HepG2 (cell line): ENCODE measurements around the gene MYO1C. TPM values are rescaled to one million over a fixed set of nuclear protein-coding genes. Genes with fewer than 3 reads are reported as not detected.

ENCODE experiments used
- BRD4 ChIP-seq: sonication (generic); formaldehyde crosslinking; IDR thresholded peaks from 2 replicates; pipeline ENCODE4 v1.4.0; 2020; ENCODE audit warnings: missing genetic modification reagents
- CBX5 ChIP-seq: sonication (generic); formaldehyde crosslinking; IDR thresholded peaks from 2 replicates; pipeline ENCODE4 v1.4.0; 2020; ENCODE audit warnings: missing genetic modification reagents, borderline replicate concordance
- EEA1 ChIP-seq: sonication (generic); formaldehyde crosslinking; IDR thresholded peaks from 2 replicates; pipeline ENCODE4 v1.5.1; 2020; ENCODE audit warnings: mild to moderate bottlenecking, missing genetic modification reagents, borderline replicate concordance
- ELF3 ChIP-seq: IDR thresholded peaks from 2 replicates; pipeline ENCODE4 v1.6.1; 2016; ENCODE audit warnings: missing genetic modification reagents, missing compliant biosample characterization
- HOXA7 ChIP-seq: sonication (generic); formaldehyde crosslinking; IDR thresholded peaks from 2 replicates; pipeline ENCODE4 v1.8.1; 2022; ENCODE audit warnings: mild to moderate bottlenecking, missing genetic modification reagents, moderate library complexity
- KLF16 ChIP-seq, 2 experiments: sonication (generic) in 1 of 2; formaldehyde crosslinking in 1 of 2; IDR thresholded peaks; 2 replicates each; pipeline versions ENCODE4 v1.6.1 to v1.8.0; 2016 to 2023; ENCODE audit warnings: missing genetic modification reagents in 2 of 2, missing compliant biosample characterization in 1 of 2
- NONO ChIP-seq, 2 experiments: fragments of 450-650 bp in 1 of 2; sonication (generic) in 1 of 2; formaldehyde crosslinking in 1 of 2; IDR thresholded peaks in 1 of 2; conservative IDR thresholded peaks in 1 of 2; 2 replicates each; pipeline versions ENCODE4 v1.6.1 to v1.8.0; 2017 to 2022; ENCODE audit warnings: mild to moderate bottlenecking in 1 of 2, missing genetic modification reagents in 1 of 2, moderate library complexity in 1 of 2
- ZNF180 ChIP-seq: sonication (generic); formaldehyde crosslinking; IDR thresholded peaks from 2 replicates; pipeline ENCODE4 v1.4.0; 2020; ENCODE audit warnings: low read depth, missing genetic modification reagents, borderline replicate concordance
- ZNF343 ChIP-seq: sonication (generic); formaldehyde crosslinking; IDR thresholded peaks from 2 replicates; pipeline ENCODE4 v1.4.0; 2020; ENCODE audit warnings: mild to moderate bottlenecking, missing genetic modification reagents
- polyA plus RNA-seq, 8 experiments: library from polyadenylated mRNA; depleted of rRNA in 3 of 8; stranded (reverse) in 7 of 8; unstranded in 1 of 8; fragments of >200 nt; fragmentation: Illumina TruSeq in 4 of 8; extraction: Trizol in 4 of 8; gene quantifications; 2 replicates each; pipeline versions ENCODE4 v1.2.1 to v1.2.3, GENCODE V29; 2011 to 2016; ENCODE audit warnings: low read depth in 4 of 8, missing spikeins in 1 of 8, mixed read lengths in 1 of 8; ENCODE audit not compliant: insufficient read depth in 1 of 8
- total RNA-seq, 5 experiments: library from RNA; depleted of rRNA; stranded (reverse); fragments of >200 nt; fragmentation: Illumina TruSeq; extraction: Trizol; gene quantifications; 2 replicates each; pipeline ENCODE4 v1.2.3, GENCODE V29; 2016; ENCODE audit warnings: low read depth in 1 of 5
- TF ChIP-seq, protein P1 (sequence below): sonication (generic); formaldehyde crosslinking; IDR thresholded peaks from 2 replicates; pipeline ENCODE4 v1.5.0; 2020; ENCODE audit warnings: missing genetic modification reagents
- TF ChIP-seq, protein P2 (sequence below): sonication (generic); formaldehyde crosslinking; IDR thresholded peaks from 2 replicates; pipeline ENCODE4 v1.8.1; 2022; ENCODE audit warnings: mild to moderate bottlenecking, missing genetic modification reagents
- TF ChIP-seq, protein P3 (sequence below): sonication (generic); formaldehyde crosslinking; IDR thresholded peaks from 2 replicates; pipeline ENCODE4 v1.8.1; 2023; ENCODE audit warnings: mild to moderate bottlenecking, inconsistent platforms, moderate library complexity, missing genetic modification reagents, borderline replicate concordance
- TF ChIP-seq, protein P4 (sequence below): sonication (generic); formaldehyde crosslinking; IDR thresholded peaks from 2 replicates; pipeline ENCODE4 v1.4.0; 2020; ENCODE audit warnings: mild to moderate bottlenecking, missing genetic modification reagents

Gene MYO1C
- total and polyA plus RNA-seq, 2 of the 13 experiments (the other 11 are each of a cell fraction or from before 2014, with no cell fraction given): 22.7 to 40.8 TPM

DNA sequence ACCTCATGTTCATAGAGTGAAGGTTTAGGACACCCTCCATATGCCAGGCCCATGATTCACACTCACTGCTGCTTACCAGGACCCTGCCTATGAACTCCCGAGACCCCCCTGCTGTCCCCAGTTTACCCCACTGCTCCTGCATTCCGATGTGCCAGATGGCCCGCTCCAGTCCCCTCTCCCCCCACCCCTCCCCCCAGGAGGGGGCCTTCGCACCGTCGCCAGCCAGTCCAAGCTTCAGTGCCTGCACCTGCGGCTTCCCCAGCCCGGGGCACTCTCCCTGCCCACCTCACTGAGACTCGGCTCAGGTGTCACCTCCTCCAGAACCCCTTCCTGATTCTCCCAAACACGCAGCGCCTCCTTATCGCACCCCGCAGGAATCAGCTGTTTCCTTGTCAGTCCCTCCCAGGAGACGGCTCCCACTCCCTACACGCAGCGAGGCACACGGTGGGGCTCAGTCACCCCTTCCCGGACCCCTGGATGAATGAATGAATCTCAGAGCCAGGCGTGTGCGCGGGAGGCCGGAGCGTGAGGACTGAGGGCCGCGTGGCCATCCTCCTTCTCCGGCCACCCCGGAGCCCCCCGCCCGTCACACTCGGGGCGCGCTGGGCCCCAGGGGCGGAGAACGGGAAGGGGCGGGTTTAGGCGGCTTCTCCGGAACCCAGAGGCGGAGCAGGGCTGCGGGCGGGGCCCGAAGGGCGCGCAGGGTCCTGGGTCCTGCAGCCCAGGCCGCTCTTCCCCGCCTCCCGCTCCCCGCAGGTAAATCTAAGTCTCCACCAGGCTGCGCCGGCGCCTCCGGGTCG is 1.6 kb downstream of the MYO1C start (continued):
- TF ChIP-seq BRD4 (peak; percentile 70; the same call in 1 of the 2 replicates), CBX5 (CRISPR knock-in tag) (no peak), ZNF343 (CRISPR knock-in tag) (no peak), ZNF180 (CRISPR knock-in tag) (no peak), EEA1 (CRISPR knock-in tag) (no peak), ELF3 (no peak; the same call in 1 of the 2 replicates), NONO (IDR thresholded peaks at IDR 0.05) (no peak), NONO (CRISPR knock-in tag; conservative IDR thresholded peaks at IDR 0.05) (peak; percentile 45; the same call in 1 of the 2 replicates), HOXA7 (CRISPR knock-in tag) (no peak), KLF16 (CRISPR knock-in tag; IDR thresholded peaks at IDR 0.05) (peak in 1 of 2 experiments; percentile 58; a peak in 1 of 4 replicates)
- TF ChIP-seq, protein P1, sequence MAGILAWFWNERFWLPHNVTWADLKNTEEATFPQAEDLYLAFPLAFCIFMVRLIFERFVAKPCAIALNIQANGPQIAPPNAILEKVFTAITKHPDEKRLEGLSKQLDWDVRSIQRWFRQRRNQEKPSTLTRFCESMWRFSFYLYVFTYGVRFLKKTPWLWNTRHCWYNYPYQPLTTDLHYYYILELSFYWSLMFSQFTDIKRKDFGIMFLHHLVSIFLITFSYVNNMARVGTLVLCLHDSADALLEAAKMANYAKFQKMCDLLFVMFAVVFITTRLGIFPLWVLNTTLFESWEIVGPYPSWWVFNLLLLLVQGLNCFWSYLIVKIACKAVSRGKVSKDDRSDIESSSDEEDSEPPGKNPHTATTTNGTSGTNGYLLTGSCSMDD (CRISPR knock-in tag): no peak
- TF ChIP-seq, protein P2, sequence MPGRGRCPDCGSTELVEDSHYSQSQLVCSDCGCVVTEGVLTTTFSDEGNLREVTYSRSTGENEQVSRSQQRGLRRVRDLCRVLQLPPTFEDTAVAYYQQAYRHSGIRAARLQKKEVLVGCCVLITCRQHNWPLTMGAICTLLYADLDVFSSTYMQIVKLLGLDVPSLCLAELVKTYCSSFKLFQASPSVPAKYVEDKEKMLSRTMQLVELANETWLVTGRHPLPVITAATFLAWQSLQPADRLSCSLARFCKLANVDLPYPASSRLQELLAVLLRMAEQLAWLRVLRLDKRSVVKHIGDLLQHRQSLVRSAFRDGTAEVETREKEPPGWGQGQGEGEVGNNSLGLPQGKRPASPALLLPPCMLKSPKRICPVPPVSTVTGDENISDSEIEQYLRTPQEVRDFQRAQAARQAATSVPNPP (CRISPR knock-in tag): no peak
- TF ChIP-seq, protein P3, sequence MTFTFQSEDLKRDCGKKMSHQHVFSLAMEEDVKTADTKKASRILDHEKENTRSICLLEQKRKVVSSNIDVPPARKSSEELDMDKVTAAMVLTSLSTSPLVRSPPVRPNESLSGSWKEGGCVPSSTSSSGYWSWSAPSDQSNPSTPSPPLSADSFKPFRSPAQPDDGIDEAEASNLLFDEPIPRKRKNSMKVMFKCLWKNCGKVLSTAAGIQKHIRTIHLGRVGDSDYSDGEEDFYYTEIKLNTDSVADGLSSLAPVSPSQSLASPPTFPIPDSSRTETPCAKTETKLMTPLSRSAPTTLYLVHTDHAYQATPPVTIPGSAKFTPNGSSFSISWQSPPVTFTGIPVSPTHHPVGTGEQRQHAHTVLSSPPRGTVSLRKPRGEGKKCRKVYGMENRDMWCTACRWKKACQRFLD (CRISPR knock-in tag): no peak
- TF ChIP-seq, protein P4, sequence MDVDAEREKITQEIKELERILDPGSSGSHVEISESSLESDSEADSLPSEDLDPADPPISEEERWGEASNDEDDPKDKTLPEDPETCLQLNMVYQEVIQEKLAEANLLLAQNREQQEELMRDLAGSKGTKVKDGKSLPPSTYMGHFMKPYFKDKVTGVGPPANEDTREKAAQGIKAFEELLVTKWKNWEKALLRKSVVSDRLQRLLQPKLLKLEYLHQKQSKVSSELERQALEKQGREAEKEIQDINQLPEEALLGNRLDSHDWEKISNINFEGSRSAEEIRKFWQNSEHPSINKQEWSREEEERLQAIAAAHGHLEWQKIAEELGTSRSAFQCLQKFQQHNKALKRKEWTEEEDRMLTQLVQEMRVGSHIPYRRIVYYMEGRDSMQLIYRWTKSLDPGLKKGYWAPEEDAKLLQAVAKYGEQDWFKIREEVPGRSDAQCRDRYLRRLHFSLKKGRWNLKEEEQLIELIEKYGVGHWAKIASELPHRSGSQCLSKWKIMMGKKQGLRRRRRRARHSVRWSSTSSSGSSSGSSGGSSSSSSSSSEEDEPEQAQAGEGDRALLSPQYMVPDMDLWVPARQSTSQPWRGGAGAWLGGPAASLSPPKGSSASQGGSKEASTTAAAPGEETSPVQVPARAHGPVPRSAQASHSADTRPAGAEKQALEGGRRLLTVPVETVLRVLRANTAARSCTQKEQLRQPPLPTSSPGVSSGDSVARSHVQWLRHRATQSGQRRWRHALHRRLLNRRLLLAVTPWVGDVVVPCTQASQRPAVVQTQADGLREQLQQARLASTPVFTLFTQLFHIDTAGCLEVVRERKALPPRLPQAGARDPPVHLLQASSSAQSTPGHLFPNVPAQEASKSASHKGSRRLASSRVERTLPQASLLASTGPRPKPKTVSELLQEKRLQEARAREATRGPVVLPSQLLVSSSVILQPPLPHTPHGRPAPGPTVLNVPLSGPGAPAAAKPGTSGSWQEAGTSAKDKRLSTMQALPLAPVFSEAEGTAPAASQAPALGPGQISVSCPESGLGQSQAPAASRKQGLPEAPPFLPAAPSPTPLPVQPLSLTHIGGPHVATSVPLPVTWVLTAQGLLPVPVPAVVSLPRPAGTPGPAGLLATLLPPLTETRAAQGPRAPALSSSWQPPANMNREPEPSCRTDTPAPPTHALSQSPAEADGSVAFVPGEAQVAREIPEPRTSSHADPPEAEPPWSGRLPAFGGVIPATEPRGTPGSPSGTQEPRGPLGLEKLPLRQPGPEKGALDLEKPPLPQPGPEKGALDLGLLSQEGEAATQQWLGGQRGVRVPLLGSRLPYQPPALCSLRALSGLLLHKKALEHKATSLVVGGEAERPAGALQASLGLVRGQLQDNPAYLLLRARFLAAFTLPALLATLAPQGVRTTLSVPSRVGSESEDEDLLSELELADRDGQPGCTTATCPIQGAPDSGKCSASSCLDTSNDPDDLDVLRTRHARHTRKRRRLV (CRISPR knock-in tag): peak; percentile 59; the same call in 1 of the 2 replicates
